A549 (cell line): ENCODE measurements around the gene CANT1. TPM values are rescaled to one million over a fixed set of nuclear protein-coding genes. Genes with fewer than 3 reads are reported as not detected.

Experiments used
- ATAC-seq, 2 experiments: fragments of 200-7000 bp in 1 of 2; fragments of >200 bp in 1 of 2; cut with Nextera tagmentation in 1 of 2; cut with Tn5 transposase in 1 of 2; 3 replicates each; pipeline versions ENCODE4 v1.8.0 to v1.9.1; 2018 to 2020; ENCODE audit warnings: mild to moderate bottlenecking in 1 of 2, moderate library complexity in 1 of 2
- CTCF ChIA-PET: fragments of 300-600 bp; sonication (Branson Sonifier 250); formaldehyde crosslinking; extraction: SDS; loops from one replicate; lab custom pipeline; 2021; ENCODE audit warnings: antibody characterized with exemption, inconsistent platforms; lab: Yijun Ruan, JAX
- POLR2A ChIA-PET: fragments of 350-600 bp; formaldehyde crosslinking; extraction: SDS; loops from one replicate; lab custom pipeline; 2021; ENCODE audit warnings: antibody characterized with exemption, inconsistent platforms; lab: Yijun Ruan, JAX
- DNase-seq, 2 experiments: peaks; one replicate each; pipeline versions ENCODE4 v3.0.0 to v3.0.0-alpha.2; 2011 to 2016; ENCODE audit warnings: low read depth in 1 of 2, low spot score in 1 of 2
- FAIRE-seq: peaks from 2 replicates; lab custom pipeline; 2011; peaks lifted over from hg19 to GRCh38; lab: Jason Lieb, UNC
- H3K27ac ChIP-seq, 2 experiments: fragments of >200 bp; sonication (Bioruptor Twin); formaldehyde crosslinking; 3 replicates each; pipeline ENCODE4 v1.5.1; 2016 to 2017
- H3K4me1 ChIP-seq: fragments of >200 bp; sonication (Bioruptor Twin); formaldehyde crosslinking; 3 replicates; pipeline ENCODE4 v1.6.1; 2016
- H3K4me2 ChIP-seq: fragments of >200 bp; sonication (Bioruptor Twin); formaldehyde crosslinking; 3 replicates; pipeline ENCODE4 v1.6.1; 2016
- H3K4me3 ChIP-seq: fragments of >200 bp; sonication (Bioruptor Twin); formaldehyde crosslinking; 3 replicates; pipeline ENCODE4 v1.5.1; 2016
- H3K9me3 ChIP-seq: fragments of >200 bp; sonication (Bioruptor Twin); formaldehyde crosslinking; 3 replicates; pipeline ENCODE4 v1.6.1; 2016
- BHLHE40 ChIP-seq: IDR thresholded peaks from 2 replicates; pipeline ENCODE4 v1.6.1; 2012; ENCODE audit warnings: low read depth, low read length, inconsistent platforms
- CBX2 ChIP-seq: fragments of 200-600 bp; sonication (generic); IDR thresholded peaks from 2 replicates; pipeline ENCODE4 v1.6.1; 2016; ENCODE audit warnings: low read depth, mild to moderate bottlenecking, borderline replicate concordance
- CEBPB ChIP-seq, 2 experiments: fragments of >200 bp in 1 of 2; sonication (Bioruptor Twin) in 1 of 2; formaldehyde crosslinking in 1 of 2; IDR thresholded peaks; 2 replicates each; pipeline ENCODE4 v1.6.1; 2012 to 2016
- E2F6 ChIP-seq: IDR thresholded peaks from 2 replicates; pipeline ENCODE4 v1.6.1; 2012; ENCODE audit warnings: low read depth, borderline replicate concordance
- ELK1 ChIP-seq: fragments of 150-350 bp; IDR thresholded peaks from 2 replicates; pipeline ENCODE4 v1.6.1; 2014; ENCODE audit warnings: low read depth, mild to moderate bottlenecking, low read length
- EP300 ChIP-seq, 2 experiments: fragments of >200 bp; sonication (Bioruptor Twin); formaldehyde crosslinking; IDR thresholded peaks; 2 replicates in 1 of 2; 3 replicates in 1 of 2; pipeline ENCODE4 v1.6.1; 2016 to 2017
- FOXS1 ChIP-seq: fragments of 250-450 bp; sonication (Bioruptor Pico); IDR thresholded peaks from 2 replicates; pipeline ENCODE4 v1.5.0; 2020; ENCODE audit warnings: mild to moderate bottlenecking, moderate library complexity
- HMGXB4 ChIP-seq: fragments of 250-450 bp; sonication (Bioruptor Pico); IDR thresholded peaks from 2 replicates; pipeline ENCODE4 v1.5.0; 2021; ENCODE audit warnings: mild to moderate bottlenecking, moderate library complexity, borderline replicate concordance
- HOXB5 ChIP-seq: fragments of 250-450 bp; sonication (Bioruptor Pico); IDR thresholded peaks from 2 replicates; pipeline ENCODE4 v1.5.0; 2020; ENCODE audit warnings: mild to moderate bottlenecking, moderate library complexity
- MAX ChIP-seq: IDR thresholded peaks from 2 replicates; pipeline ENCODE4 v1.6.1; 2012
- NPAS2 ChIP-seq: fragments of 250-450 bp; sonication (Bioruptor Pico); IDR thresholded peaks from 2 replicates; pipeline ENCODE4 v1.8.0; 2022; ENCODE audit warnings: mild to moderate bottlenecking, moderate library complexity, borderline replicate concordance
- PBX3 ChIP-seq: IDR thresholded peaks from 2 replicates; pipeline ENCODE4 v1.6.1; 2012
- POLR2AphosphoS2 ChIP-seq: conservative IDR thresholded peaks from 2 replicates; pipeline ENCODE4 v1.6.1; 2012; ENCODE audit warnings: low read length, improper control_type of control experiment, inconsistent platforms
- RARB ChIP-seq: fragments of 250-450 bp; sonication (Bioruptor Pico); IDR thresholded peaks from 2 replicates; pipeline ENCODE4 v1.8.0; 2021; ENCODE audit warnings: mild to moderate bottlenecking, moderate library complexity
- RCOR1 ChIP-seq: fragments of 150-350 bp; IDR thresholded peaks from 2 replicates; pipeline ENCODE4 v1.6.1; 2014; ENCODE audit warnings: antibody characterized with exemption, low read length, low read depth
- RFX5 ChIP-seq: fragments of 450-650 bp; IDR thresholded peaks from 2 replicates; pipeline ENCODE4 v1.7.1; 2014; ENCODE audit warnings: antibody characterized with exemption, mild to moderate bottlenecking, moderate library complexity
- USF2 ChIP-seq: fragments of 450-650 bp; IDR thresholded peaks from 2 replicates; pipeline ENCODE4 v1.6.1; 2014; ENCODE audit warnings: antibody characterized with exemption
- ZC3H11A ChIP-seq: fragments of 450-650 bp; IDR thresholded peaks from 2 replicates; pipeline ENCODE4 v1.6.1; 2014; ENCODE audit warnings: antibody characterized with exemption, mild to moderate bottlenecking
- ZFP36 ChIP-seq: fragments of 450-650 bp; IDR thresholded peaks from 2 replicates; pipeline ENCODE4 v1.6.1; 2014; ENCODE audit warnings: borderline replicate concordance; ENCODE audit not compliant: partially characterized antibody
- WGBS: methylation state at CpG from one replicate; pipeline ENCODE4 v1.1.6; 2017; ENCODE audit errors: missing lambda C conversion rate; 5-methylcytosine and 5-hydroxymethylcytosine counted together
- polyA plus RNA-seq, 4 experiments: library from polyadenylated mRNA; depleted of rRNA in 3 of 4; stranded (reverse); fragments of >200 nt; fragmentation: RNase III in 1 of 4; extraction: RNeasy Plus Mini Kit Qiagen cat#74134 plus additional on column Dnase treatment in 1 of 4; gene quantifications; 2 replicates in 3 of 4; 3 replicates in 1 of 4; pipeline ENCODE4 v1.2.3, GENCODE V29; 2011 to 2017

Gene CANT1
- polyA plus RNA-seq, 2 of the 4 experiments (the other 2 are of a cell fraction) = 65.5 to 67.6 TPM

- ATAC-seq = no peak
- H3K4me3 ChIP-seq = no peak overlapping the region
- H3K27ac ChIP-seq = no peak overlapping the region
- WGBS = 87% methylated on average over 5 of the region's 5 CpGs
- DNase-seq = no peak
- no peak for FAIRE-seq
- TF ChIP-seq BHLHE40 = no peak
- TF ChIP-seq ZC3H11A = no peak
- no peak for TF ChIP-seq EP300 (IDR thresholded peaks at IDR 0.05)
- TF ChIP-seq RARB = no peak
- TF ChIP-seq HOXB5 (CRISPR knock-in tag) = no peak
- no peak for TF ChIP-seq PBX3
- TF ChIP-seq ZFP36 = no peak
- no peak for TF ChIP-seq NPAS2 (CRISPR knock-in tag)
- TF ChIP-seq POLR2AphosphoS2 = no peak
- no peak for TF ChIP-seq CBX2
- TF ChIP-seq USF2 = no peak
- no peak for TF ChIP-seq RFX5
- no peak for TF ChIP-seq CEBPB (IDR thresholded peaks at IDR 0.05)
- no peak for TF ChIP-seq ELK1
- TF ChIP-seq MAX = no peak
- no peak for TF ChIP-seq HMGXB4 (CRISPR knock-in tag)
- TF ChIP-seq RCOR1 = no peak
- TF ChIP-seq FOXS1 (CRISPR knock-in tag) = no peak
- no peak for TF ChIP-seq E2F6
- H3K4me1 ChIP-seq = no peaks in the 10 kb centered on the region
- ChIA-PET CTCF (interaction anchor here (1.9 to 11.9 kb wide), 6 partner anchors 9 to 34 kb away, joined by 6 to 289 read pairs (median 10); no protein-coding TSS in a partner anchor), POLR2A (no interaction called here)
- no peak overlapping the region for H3K4me2 ChIP-seq
- peaks cover 17% of the 10 kb centered on the region; the same call in 2 of the 3 replicates for H3K9me3 ChIP-seq
Observed at GRCh38 chr17:79055197-79055596, 45.6 kb upstream of the CANT1 start.

- H3K4me3 ChIP-seq = no peak overlapping the region
- no peak for TF ChIP-seq FOXS1 (CRISPR knock-in tag)
- no peak overlapping the region for H3K4me2 ChIP-seq
- H3K27ac ChIP-seq = no peak overlapping the region
- POLR2A ChIA-PET = no interaction called here
- CTCF ChIA-PET = interaction anchor here (0.6 to 11.9 kb wide), 14 partner anchors 6 to 337 kb away, joined by 3 to 289 read pairs (median 4); partner anchors contain the start of gene CANT1
- no peak for ATAC-seq
- no peak for FAIRE-seq
- WGBS = 28% methylated on average over 2 of the region's 2 CpGs
- DNase-seq = peak in 1 of 2 experiments; percentile 54
- H3K9me3 ChIP-seq = peaks cover 17% of the 10 kb centered on the region; the same call in 2 of the 3 replicates
- H3K4me1 ChIP-seq = no peaks in the 10 kb centered on the region
Observed at GRCh38 chr17:79054200-79054960, 44.8 kb upstream of the CANT1 start.
